Measurements from ENCODE around the gene EPHB2. TPM values are rescaled to one million over a fixed set of nuclear protein-coding genes. Genes with fewer than 3 reads are reported as not detected.

EPHB2 gene
- total and polyA plus RNA-seq, 9 donors: 10.7 to 31.7 (median 20.4) TPM

GRCh38 chr1:22883406-22883805 is 172.8 kb downstream of the EPHB2 start:
- Histone ChIP-seq H3K4me1 (ENCODE audit: control insufficient read depth, insufficient read depth, low read length) (peaks cover 2% of the 10 kb centered on the region), H3K9me3 (replicated peaks; ENCODE audit: control insufficient read depth, low read depth, low read length) (no peaks in the 10 kb centered on the region), H3K36me3 (ENCODE audit: control insufficient read depth, insufficient read depth, low read length) (peaks cover 15% of the 10 kb centered on the region), H3K27me3 (ENCODE audit: control insufficient read depth, insufficient read depth, low read length) (no peaks in the 10 kb centered on the region), H3K27ac (ENCODE audit: low read length) (no peak overlapping the region), H3K4me3 (ENCODE audit: low read length) (no peak overlapping the region)
- no peak for DNase-seq
- 51% methylated on average over 9 of the region's 11 CpGs for WGBS (ENCODE audit: insufficient coverage)

- WGBS (ENCODE audit: insufficient coverage): 77% methylated on average over 8 of the region's 16 CpGs
Measured at GRCh38 chr1:22884806-22885530, 174.3 kb downstream of the EPHB2 start.

DNA sequence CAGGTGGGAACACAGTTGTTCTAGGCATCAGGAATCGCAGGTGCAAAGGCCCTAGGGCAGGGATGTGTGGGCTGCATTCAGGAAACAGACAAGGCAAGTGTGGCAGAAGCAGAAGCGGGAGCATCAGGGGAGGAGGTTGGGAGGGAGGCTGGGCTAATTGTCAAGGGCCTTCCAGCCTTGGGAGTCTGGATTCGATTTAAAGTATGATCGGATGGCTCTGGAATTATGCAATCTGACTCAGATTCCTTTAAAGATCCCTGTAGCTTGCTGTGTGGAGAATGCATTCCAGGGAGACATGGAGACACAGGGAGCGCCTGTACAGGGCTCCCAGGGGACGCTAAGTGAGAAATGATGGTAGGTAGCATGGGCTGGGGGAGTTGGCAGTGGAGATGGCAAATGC is 175.6 kb downstream of the EPHB2 start:
- peaks cover 2% of the 10 kb centered on the region for H3K4me1 ChIP-seq (ENCODE audit: control insufficient read depth, insufficient read depth, low read length)
- H3K4me3 ChIP-seq (ENCODE audit: low read length): no peak overlapping the region
- DNase-seq: peak; percentile 60
- H3K27ac ChIP-seq (ENCODE audit: low read length): no peak overlapping the region
- H3K9me3 ChIP-seq (replicated peaks; ENCODE audit: control insufficient read depth, low read depth, low read length): no peaks in the 10 kb centered on the region
- H3K27me3 ChIP-seq (ENCODE audit: control insufficient read depth, insufficient read depth, low read length): no peaks in the 10 kb centered on the region
- WGBS (ENCODE audit: insufficient coverage): 42% methylated on average over 5 of the region's 6 CpGs
- H3K36me3 ChIP-seq (ENCODE audit: control insufficient read depth, insufficient read depth, low read length): peaks cover 15% of the 10 kb centered on the region

More at GRCh38 chr1:22884806-22885530, 174.3 kb downstream of the EPHB2 start:
- Histone ChIP-seq H3K27me3 (ENCODE audit: control insufficient read depth, insufficient read depth, low read length) (no peaks in the 10 kb centered on the region), H3K4me3 (ENCODE audit: low read length) (no peak overlapping the region), H3K9me3 (replicated peaks; ENCODE audit: control insufficient read depth, low read depth, low read length) (no peaks in the 10 kb centered on the region), H3K27ac (ENCODE audit: low read length) (no peak overlapping the region), H3K36me3 (ENCODE audit: control insufficient read depth, insufficient read depth, low read length) (peaks cover 15% of the 10 kb centered on the region), H3K4me1 (ENCODE audit: control insufficient read depth, insufficient read depth, low read length) (peaks cover 2% of the 10 kb centered on the region)
- DNase-seq: no peak

DNA sequence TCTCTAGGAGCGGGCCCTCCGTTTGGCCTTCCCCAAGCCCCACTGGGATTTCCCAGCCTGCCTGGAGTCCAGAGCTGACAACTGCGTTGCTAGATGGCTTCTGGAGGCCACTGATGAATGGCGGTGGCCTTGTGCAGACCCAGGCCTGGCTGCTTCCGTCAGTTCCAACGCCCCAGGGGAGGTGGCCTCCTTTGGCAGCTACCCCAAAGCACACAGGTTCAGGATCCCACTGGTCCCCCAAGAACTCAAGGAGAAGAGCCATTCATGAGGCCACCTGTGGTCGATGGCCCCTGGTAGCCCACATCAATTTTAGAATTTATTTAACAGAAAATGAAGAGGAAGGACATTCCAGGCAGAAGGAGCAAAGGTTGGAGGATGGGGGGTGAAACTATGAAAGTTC is 176.9 kb downstream of the EPHB2 start:
- peaks cover 17% of the 10 kb centered on the region for H3K36me3 ChIP-seq (ENCODE audit: control insufficient read depth, insufficient read depth, low read length)
- no peaks in the 10 kb centered on the region for H3K27me3 ChIP-seq (ENCODE audit: control insufficient read depth, insufficient read depth, low read length)
- H3K9me3 ChIP-seq (replicated peaks; ENCODE audit: control insufficient read depth, low read depth, low read length): no peaks in the 10 kb centered on the region
- no peak overlapping the region for H3K4me3 ChIP-seq (ENCODE audit: low read length)
- H3K27ac ChIP-seq (ENCODE audit: low read length): no peak overlapping the region
- DNase-seq: no peak
- WGBS (ENCODE audit: insufficient coverage): 62% methylated on average over 7 of the region's 7 CpGs
- peaks cover 2% of the 10 kb centered on the region for H3K4me1 ChIP-seq (ENCODE audit: control insufficient read depth, insufficient read depth, low read length)

DNA sequence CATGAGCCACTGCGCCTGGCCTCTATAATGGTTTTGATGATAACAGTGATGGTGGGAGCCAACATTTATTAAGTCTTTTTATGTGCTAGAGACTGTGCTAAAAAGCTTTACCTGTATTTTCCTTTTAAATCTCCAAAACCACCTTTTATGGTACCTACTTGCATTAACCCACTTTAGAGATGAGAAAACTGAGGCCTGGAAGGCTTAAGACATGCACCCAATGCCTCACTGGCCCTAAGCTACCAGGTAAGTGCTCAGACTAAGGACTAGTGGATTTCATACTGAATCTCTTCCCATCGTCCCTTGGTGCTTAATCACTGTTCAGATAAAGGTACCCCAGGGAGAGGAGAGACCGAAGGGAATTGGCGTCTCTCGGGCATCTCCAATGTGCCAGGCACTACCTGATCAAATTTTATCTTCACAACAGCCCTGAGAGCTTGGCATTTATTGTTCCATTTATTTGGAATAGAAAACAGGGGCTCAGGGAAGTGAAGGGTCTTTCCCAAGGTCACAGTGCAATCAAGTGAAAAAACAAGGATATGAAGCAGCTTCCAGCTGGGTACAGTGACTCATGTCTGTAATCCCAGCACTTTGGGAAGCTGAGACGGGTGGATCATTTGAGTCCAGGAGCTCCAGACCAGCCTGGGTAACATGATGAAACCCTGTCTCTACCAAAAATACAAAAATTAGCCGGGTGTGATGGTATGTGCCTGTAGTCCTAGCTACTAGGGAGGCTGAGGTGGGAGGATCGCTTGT is 177.9 kb downstream of the EPHB2 start:
- WGBS (ENCODE audit: insufficient coverage): 80% methylated on average over 2 of the region's 8 CpGs
- Histone ChIP-seq H3K36me3 (ENCODE audit: control insufficient read depth, insufficient read depth, low read length) (peaks cover 19% of the 10 kb centered on the region), H3K27me3 (ENCODE audit: control insufficient read depth, insufficient read depth, low read length) (no peaks in the 10 kb centered on the region), H3K4me3 (ENCODE audit: low read length) (no peak overlapping the region), H3K27ac (ENCODE audit: low read length) (no peak overlapping the region), H3K9me3 (replicated peaks; ENCODE audit: control insufficient read depth, low read depth, low read length) (no peaks in the 10 kb centered on the region), H3K4me1 (ENCODE audit: control insufficient read depth, insufficient read depth, low read length) (peaks cover 2% of the 10 kb centered on the region)
- no peak for DNase-seq

DNA sequence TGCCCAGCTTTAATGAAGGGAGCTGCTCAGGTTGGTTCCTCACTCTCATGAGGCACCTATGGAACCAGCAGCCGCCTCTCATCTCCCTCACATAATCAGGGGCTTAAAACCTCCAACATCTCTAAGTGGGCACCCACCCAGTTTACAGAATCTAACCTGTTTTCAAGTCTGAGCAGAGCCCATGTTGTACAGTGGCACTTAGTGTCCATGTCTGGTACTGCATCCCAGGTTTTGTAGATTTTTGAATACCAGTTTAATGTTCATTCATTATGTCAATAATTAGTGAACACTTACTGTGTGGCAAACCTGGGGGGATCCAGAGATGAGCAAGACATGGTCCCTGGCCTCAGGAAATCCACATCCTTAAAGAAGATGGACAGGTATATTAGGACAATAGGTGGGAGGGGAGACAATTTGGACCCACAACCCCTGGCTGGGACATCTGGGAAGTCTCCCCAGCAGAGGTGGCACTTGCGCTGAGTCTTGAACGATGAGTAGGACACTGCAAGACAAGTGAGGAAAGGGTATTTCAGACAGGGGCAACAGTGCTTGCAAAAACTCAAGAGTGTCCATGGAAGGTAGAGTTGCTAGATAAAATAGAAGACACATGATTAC is 178.7 kb downstream of the EPHB2 start:
- peak; percentile 55 for DNase-seq
- WGBS (ENCODE audit: insufficient coverage): 70% methylated on average over 3 of the region's 3 CpGs
- Histone ChIP-seq H3K9me3 (replicated peaks; ENCODE audit: control insufficient read depth, low read depth, low read length) (no peaks in the 10 kb centered on the region), H3K36me3 (ENCODE audit: control insufficient read depth, insufficient read depth, low read length) (peaks cover 23% of the 10 kb centered on the region), H3K27me3 (ENCODE audit: control insufficient read depth, insufficient read depth, low read length) (no peaks in the 10 kb centered on the region), H3K4me1 (ENCODE audit: control insufficient read depth, insufficient read depth, low read length) (peaks cover 2% of the 10 kb centered on the region), H3K4me3 (ENCODE audit: low read length) (no peak overlapping the region), H3K27ac (ENCODE audit: low read length) (no peak overlapping the region)

DNA sequence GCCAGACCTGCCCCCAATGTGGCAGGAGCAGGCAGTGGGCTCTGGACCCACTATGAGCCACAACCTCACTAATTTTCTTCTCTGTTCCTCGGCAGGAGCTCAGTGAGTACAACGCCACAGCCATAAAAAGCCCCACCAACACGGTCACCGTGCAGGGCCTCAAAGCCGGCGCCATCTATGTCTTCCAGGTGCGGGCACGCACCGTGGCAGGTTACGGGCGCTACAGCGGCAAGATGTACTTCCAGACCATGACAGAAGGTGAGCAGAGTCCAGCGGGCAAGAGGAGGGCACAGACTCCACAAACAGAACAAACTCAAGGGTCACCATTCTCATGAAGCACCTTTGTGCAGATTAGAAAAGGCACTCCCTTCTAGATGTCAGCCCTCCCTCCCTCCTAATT is 182.2 kb downstream of the EPHB2 start:
- no peak for DNase-seq
- Histone ChIP-seq H3K4me1 (ENCODE audit: control insufficient read depth, insufficient read depth, low read length) (no peaks in the 10 kb centered on the region), H3K36me3 (ENCODE audit: control insufficient read depth, insufficient read depth, low read length) (peaks cover 27% of the 10 kb centered on the region), H3K4me3 (ENCODE audit: low read length) (no peak overlapping the region), H3K27ac (ENCODE audit: low read length) (no peak overlapping the region), H3K27me3 (ENCODE audit: control insufficient read depth, insufficient read depth, low read length) (no peaks in the 10 kb centered on the region), H3K9me3 (replicated peaks; ENCODE audit: control insufficient read depth, low read depth, low read length) (no peaks in the 10 kb centered on the region)
- 94% methylated on average over 10 of the region's 13 CpGs for WGBS (ENCODE audit: insufficient coverage)

DNA sequence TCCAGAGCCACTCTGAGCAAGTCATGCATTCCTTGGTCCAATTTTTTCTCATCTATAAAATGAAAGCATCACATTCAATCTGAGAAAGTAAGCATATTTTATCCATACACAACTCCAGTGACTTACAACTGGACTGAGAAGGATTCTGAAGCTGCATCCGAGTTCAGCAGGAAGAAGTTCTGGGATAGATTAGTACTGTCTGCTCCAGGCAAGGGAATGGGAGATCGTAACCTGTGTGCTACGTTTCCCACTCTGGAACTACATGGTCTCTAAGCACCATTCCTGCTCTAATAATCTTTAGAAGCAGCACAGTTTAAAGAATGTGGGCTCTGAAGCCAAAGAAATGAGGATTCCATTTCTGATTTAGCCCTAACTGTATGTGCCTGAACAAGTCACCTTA is 182.7 kb downstream of the EPHB2 start:
- DNase-seq: no peak
- Histone ChIP-seq H3K4me3 (ENCODE audit: low read length) (no peak overlapping the region), H3K36me3 (ENCODE audit: control insufficient read depth, insufficient read depth, low read length) (peaks cover 27% of the 10 kb centered on the region), H3K9me3 (replicated peaks; ENCODE audit: control insufficient read depth, low read depth, low read length) (no peaks in the 10 kb centered on the region), H3K4me1 (ENCODE audit: control insufficient read depth, insufficient read depth, low read length) (no peaks in the 10 kb centered on the region), H3K27me3 (ENCODE audit: control insufficient read depth, insufficient read depth, low read length) (no peaks in the 10 kb centered on the region), H3K27ac (ENCODE audit: low read length) (no peak overlapping the region)
- WGBS (ENCODE audit: insufficient coverage): no CpG with 5 or more reads among the region's 3 CpGs

DNA sequence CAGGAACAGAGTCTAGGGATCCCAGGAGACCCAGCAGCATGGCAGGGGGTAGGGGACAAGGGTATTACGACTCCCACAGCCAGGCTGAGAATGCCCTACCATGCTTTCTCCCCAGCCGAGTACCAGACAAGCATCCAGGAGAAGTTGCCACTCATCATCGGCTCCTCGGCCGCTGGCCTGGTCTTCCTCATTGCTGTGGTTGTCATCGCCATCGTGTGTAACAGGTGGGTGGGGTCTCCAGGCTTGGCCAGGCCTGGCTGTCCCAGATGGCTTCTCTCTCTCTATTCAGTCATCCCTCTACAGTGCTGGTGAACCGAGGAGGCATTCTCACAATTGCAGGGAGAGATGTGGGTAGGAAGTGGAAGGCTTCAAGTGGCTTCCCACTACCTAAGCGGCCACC is 184.7 kb downstream of the EPHB2 start:
- no peaks in the 10 kb centered on the region for H3K27me3 ChIP-seq (ENCODE audit: control insufficient read depth, insufficient read depth, low read length)
- no peak for DNase-seq
- H3K36me3 ChIP-seq (ENCODE audit: control insufficient read depth, insufficient read depth, low read length): peaks cover 27% of the 10 kb centered on the region
- no CpG with 5 or more reads among the region's 9 CpGs for WGBS (ENCODE audit: insufficient coverage)
- H3K27ac ChIP-seq (ENCODE audit: low read length): no peak overlapping the region
- H3K4me1 ChIP-seq (ENCODE audit: control insufficient read depth, insufficient read depth, low read length): no peaks in the 10 kb centered on the region
- H3K4me3 ChIP-seq (ENCODE audit: low read length): no peak overlapping the region
- no peaks in the 10 kb centered on the region for H3K9me3 ChIP-seq (replicated peaks; ENCODE audit: control insufficient read depth, low read depth, low read length)

- 67% methylated on average over 7 of the region's 7 CpGs for WGBS (ENCODE audit: insufficient coverage)
Measured at GRCh38 chr1:22896184-22896583, 185.5 kb downstream of the EPHB2 start.

More at GRCh38 chr1:22896184-22896583, 185.5 kb downstream of the EPHB2 start:
- DNase-seq: no peak
- Histone ChIP-seq H3K4me1 (ENCODE audit: control insufficient read depth, insufficient read depth, low read length) (no peaks in the 10 kb centered on the region), H3K4me3 (ENCODE audit: low read length) (no peak overlapping the region), H3K9me3 (replicated peaks; ENCODE audit: control insufficient read depth, low read depth, low read length) (no peaks in the 10 kb centered on the region), H3K36me3 (ENCODE audit: control insufficient read depth, insufficient read depth, low read length) (peaks cover 27% of the 10 kb centered on the region), H3K27me3 (ENCODE audit: control insufficient read depth, insufficient read depth, low read length) (peaks cover 3% of the 10 kb centered on the region), H3K27ac (ENCODE audit: low read length) (no peak overlapping the region)
